Activated CD4-positive, alpha-beta T cell treated with anti-CD3 and anti-CD28 coated beads, Interleukin-2, amount 50 U/mL, for 24 hours (primary cell): ENCODE results near the gene SH3TC1.

Experiments
- DNase-seq, 2 donors: peaks; one replicate each; pipeline ENCODE4 v3.0.0-alpha.2; 2020; ENCODE audit warnings: low read depth in 1 of 2, low spot score in 1 of 2

Gene SH3TC1

DNA sequence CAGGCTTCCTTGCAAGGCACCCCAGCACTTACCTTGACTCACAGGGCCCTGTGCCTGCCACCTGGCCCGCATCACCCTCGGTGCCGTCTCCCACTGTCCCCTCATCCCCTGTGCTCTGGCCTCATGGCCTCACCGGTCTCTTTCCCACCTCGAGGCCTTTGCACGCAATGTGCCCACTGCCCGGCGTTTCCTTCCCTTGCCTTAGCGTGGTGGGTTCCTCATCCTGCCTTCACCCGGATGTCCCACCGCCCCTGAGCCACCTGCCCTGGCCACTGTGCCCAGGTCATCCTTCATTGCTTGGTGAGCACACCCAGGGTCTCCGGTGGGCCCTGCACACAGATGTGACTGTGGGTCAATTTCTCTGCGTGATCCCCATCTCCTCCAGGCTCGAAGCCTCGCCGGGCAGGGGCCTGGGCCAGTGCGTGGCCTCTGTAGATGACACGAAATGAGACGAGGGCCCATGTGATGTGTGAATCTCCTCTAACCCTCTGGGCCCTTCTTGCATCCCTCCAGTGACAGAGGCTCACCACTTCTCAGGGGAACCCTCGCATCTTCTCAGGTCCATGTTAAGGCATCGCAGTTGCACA, 75.1 kb downstream of the SH3TC1 start:
- no peak for DNase-seq

DNA sequence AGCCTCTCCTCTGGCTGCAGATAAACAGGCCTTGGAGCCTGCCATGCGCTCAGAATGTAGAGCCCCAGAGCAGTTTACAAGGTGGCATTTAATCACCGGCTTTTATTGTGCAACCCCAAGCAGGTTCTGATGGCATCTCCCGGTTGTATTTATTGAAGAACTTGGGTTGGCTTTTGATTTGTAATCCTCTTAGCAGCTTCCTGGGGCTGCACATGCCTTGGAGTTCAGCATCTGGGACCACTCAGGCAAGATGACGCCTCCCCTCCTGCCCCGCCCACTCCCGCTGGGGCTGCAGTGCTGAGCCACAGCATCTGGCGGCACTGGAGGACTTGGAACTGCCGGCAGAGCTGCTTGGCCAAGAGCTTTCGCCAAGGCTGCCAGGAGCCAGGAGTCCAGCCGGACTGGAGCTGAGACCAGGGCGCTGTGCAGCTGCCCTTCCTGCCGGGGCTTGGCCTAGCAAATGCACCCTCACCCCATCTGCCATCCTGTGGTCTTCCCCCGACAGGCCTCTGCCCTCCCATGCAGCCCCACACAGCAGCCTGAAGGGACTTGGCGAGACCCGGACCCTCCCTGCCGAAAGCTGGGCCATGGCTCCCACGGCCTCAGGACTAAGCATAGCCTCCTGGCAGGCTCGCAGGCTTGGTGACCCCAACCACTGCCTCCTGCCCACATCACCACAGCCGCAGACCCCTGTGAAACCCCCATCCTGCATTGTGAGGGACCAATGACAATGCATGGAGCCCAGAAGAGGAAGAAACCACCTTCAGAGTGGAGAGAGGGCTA, 75.9 kb downstream of the SH3TC1 start:
- DNase-seq: no peak

DNA sequence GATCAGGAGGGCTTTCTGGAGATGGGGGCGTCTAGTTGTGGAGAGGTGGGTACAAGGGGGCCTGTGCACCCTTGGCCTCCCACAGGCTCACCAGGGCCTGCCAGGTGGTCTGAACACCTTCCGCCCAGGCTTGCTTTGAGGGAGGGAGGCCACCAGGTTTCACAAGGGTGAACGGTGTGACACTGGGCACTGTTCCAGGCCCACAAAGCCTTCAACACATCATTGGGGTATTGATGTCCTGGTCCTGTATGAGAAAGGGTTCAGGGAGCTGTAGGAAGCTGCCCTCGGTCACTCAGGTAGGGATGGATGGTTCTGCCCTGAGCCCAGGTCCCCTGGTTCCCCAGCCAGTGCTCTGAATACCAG, 76.4 kb downstream of the SH3TC1 start:
- no peak for DNase-seq

DNA sequence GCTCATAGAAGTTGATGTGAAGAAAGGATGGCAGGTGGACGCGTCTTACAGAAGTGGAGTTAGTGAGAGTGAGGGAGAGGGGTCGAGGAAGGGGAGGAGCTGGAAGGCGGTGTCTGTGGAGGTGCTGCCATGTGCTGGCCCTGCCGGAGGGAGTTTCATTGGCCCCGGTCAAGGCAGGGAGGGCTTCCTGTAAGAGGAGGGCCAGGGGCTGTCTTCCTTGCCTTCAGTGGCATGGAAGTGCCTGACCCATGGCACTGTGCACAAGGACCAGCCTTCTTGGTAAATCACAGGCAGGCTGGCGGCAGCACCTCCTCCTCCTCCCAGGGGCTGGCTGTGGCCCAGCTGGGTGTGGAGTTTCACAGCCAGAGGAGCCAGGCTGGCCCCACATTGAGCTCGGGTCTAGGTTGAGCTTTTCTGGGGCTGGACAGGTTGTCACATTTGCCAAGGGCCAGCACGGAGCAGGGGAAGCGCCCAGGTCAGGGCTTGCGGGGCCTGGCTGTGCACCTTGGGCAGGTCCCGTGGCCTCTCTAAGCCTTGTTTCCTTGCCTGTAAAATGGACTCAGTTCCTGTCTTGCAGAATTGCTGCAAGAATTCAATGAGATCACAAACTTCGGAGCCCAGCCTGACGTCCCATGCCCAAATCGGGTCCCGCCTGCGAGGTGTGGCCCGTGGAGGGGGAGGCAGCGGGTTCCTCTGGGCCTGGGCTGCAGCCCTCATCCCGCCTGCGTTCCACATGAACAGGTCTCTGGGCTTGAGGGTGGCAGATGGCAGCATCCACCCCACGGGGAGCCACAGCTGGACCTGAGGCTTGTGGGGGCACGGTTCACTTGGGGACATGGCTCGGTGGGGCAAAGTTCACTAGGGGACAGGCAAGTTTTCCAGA, 77.5 kb downstream of the SH3TC1 start:
- no peak for DNase-seq

GRCh38 chr4:8277356-8278008, 78.4 kb downstream of the SH3TC1 start:
- no peak for DNase-seq

GRCh38 chr4:8278009-8278395, 78.9 kb downstream of the SH3TC1 start:
- DNase-seq: no peak

GRCh38 chr4:8278421-8279287, 79.6 kb downstream of the SH3TC1 start:
- DNase-seq: no peak

DNA sequence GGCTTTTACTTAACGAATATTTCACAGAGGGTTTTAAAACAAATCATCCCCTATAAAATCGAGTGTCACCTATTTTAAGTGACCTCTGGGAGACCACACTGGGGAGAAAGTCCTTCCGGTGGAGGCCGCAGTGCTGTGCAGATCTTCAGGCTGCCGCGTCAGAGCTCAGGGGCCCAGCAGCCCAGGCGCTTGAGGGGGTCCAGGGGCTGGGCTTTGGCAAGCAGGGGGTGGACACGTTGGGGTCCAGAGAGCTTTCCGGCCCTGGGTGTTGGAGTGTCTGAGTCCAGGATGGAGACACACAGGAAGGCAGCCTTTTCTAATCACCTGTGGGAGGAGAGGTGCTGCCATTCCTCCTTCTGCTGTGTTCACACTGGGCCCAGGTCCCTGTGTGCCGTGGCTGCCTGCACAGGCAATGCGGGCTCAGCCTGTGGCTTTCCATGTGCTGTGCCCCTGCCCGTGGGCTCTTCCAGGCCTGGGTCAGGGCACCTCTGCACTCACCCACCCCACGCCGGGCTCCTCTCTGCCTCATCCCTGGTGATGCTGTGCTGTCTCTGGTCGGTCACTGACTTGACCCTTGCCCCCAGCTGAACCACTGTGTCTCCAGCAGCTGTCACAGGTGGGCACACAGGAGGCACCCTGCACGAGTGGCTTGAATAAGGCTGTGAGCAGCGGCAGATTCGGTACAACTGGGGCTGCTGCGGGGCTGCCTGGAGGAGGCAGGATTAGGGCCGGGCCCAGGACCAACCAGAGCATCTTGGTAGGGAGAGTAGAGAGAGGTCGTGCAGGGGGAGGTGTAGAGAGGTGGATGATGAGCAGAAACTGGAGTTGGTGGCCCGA, 80.4 kb downstream of the SH3TC1 start:
- no peak for DNase-seq

GRCh38 chr4:8280158-8280875, 81.2 kb downstream of the SH3TC1 start:
- DNase-seq: no peak

GRCh38 chr4:8280876-8281440, 81.9 kb downstream of the SH3TC1 start:
- DNase-seq: no peak

GRCh38 chr4:8281519-8282133, 82.5 kb downstream of the SH3TC1 start:
- no peak for DNase-seq

DNA sequence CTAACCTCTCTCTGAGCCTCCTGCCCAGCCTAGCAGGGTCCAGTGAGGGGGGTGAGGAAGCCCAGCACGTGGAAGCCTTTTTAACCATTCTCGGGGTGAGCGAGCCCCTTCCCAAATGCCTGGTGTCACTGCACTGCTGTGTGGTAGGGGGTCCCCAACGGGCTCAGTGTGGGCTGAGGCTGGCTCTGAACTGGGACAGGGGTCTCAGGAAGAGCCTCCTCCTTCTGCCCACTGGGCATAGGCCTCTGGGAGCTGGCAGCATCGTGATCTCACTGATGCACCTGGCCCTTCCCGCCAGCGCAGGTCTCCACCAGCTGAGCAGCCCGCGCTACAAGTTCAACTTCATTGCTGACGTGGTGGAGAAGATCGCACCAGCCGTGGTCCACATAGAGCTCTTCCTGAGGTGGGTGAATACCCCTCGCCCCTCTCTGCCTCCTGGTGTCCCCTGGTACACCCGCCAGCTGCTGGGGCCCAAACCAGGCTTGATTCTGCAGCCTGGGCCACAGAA, 83.1 kb downstream of the SH3TC1 start:
- DNase-seq: no peak

GRCh38 chr4:8282742-8283141, 83.7 kb downstream of the SH3TC1 start:
- DNase-seq: no peak

DNA sequence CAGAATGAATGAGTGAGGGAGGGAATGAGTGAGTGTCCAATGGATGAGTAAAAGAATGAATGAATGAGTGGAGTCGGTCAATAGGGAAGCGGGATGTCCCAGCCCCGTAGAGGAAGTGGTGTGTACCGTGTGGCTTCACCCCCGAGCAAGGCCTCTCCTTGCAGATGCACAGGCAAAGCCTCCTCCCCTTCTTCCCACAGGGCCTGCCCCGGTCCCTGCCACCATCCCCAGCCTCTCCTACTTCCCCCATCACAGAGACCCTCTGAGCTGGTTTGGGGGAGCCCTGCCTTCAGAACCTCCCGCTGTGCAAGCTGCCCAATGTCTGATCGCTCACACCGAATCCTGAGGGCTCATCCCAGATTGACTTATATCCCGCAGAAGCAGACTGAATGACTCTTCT, 84.1 kb downstream of the SH3TC1 start:
- no peak for DNase-seq

- DNase-seq: no peak
Observed at GRCh38 chr4:8283631-8284121, 84.6 kb downstream of the SH3TC1 start.

- no peak for DNase-seq
Observed at GRCh38 chr4:8284391-8284790, 85.3 kb downstream of the SH3TC1 start.

DNA sequence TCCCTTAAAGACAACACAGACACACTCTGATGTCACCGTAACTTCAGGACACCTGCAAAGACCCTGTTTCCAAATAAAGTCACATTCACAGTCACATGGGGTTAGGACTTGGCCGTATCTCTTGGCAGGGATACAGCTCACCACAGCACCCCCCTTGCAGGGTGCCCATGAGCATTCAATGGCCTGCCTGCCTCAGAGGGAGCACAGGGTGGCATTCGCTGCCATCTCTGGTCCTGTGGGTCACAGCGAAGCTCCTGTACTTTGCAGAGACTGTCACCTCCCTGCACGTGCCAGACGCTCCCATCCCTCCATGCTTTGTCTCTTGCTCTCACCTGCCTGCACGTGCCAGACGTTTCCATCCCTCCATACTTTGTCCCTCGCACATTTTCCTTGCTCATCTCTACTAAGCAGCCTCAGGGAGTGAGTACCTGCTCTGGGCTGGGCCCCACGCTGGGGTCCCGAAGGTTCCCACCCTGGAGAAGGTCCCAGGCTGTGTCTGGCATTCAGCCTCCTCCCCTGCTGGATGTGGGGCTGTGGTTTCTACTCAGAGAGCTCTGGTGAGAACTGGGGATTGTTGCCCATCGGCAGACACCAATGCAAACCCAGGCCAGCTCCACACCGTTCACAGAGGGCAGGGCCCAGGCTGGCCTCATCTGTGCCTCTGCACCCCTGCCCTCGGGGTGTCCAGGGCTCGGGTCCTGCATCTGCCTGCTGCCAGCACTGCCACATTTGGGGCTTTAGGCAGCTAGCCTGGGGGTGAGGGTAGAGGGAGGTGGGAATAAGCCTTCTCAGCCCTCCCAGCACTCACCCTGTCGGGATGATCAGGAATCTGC, 86.3 kb downstream of the SH3TC1 start:
- DNase-seq: no peak
